GM19455 (cell line): ENCODE results near the gene RAB1B.
"Not testable (repeated sequence)": the region's sequence is repeated elsewhere in the genome, so short reads cannot be mapped to it uniquely, and the experiment has no call there.

ENCODE experiments used
- ATAC-seq: cut with Tn5 transposase; IDR thresholded peaks from one replicate; pipeline ENCODE4 v1.9.1; 2021; ENCODE audit not compliant: unreplicated experiment

The RAB1B gene

GRCh38 chr11:66266378-66267038 is 1.9 kb upstream of the RAB1B start:
- no peak for ATAC-seq

DNA sequence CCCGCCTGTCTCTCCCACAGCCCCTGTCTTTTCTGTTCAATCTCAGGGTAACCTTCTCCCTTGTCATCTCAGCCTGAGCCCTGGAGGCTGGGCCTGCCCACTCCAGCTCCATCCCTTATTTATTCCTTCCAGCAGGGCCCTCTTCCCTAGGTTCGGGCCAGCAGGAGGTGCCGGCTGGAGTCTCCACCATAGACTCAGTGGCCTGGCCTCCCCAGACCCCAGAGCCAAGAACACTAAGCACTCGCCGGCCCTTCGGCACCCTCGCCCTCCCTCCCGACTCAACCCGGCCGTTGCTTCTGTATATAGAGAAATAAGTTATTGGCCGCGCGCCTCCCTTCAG is 1.4 kb upstream of the RAB1B start:
- no peak for ATAC-seq

DNA sequence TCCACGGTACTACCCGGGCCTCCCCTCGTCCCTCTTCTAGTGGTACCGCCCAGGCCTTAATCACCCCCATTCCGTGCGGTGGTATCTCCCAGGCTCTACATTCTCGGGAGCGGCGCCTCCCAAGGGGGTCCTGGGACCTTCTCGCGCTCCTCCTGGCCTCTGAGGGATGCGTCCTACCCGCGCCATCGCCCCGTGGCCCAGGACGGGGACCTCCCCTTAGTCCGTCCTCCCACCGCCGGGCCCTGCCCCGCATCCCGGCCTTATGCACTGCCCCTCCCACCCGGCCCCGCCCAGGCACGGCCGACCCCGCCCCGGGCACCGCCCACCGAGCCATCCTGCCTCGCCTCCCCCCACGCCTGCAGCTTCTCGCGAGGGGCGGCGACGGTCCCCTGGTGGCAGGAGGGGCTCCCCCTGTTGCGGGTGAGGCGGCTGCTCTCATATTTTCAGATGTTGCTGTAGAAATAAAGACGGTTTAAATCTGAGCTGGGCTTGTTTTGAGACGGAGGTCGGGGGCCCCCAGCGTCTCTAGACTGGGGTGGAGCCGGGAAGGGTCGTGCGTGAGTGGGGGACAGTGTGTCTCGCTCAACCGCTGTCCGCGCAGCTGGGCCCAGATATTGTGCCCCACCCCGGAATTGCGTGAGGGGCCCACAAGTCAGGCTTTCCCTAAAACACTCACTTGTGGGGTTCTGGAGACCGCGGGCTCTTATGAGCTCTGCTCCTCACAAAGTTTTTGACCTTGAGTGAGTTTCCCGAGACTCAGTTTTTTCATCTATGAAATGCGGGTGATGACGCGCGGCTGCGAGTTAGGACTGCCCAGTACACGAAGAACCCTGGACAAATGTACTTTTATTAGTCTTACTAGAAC is 828 bp upstream of the RAB1B start:
- ATAC-seq, result peak; percentile 31

DNA sequence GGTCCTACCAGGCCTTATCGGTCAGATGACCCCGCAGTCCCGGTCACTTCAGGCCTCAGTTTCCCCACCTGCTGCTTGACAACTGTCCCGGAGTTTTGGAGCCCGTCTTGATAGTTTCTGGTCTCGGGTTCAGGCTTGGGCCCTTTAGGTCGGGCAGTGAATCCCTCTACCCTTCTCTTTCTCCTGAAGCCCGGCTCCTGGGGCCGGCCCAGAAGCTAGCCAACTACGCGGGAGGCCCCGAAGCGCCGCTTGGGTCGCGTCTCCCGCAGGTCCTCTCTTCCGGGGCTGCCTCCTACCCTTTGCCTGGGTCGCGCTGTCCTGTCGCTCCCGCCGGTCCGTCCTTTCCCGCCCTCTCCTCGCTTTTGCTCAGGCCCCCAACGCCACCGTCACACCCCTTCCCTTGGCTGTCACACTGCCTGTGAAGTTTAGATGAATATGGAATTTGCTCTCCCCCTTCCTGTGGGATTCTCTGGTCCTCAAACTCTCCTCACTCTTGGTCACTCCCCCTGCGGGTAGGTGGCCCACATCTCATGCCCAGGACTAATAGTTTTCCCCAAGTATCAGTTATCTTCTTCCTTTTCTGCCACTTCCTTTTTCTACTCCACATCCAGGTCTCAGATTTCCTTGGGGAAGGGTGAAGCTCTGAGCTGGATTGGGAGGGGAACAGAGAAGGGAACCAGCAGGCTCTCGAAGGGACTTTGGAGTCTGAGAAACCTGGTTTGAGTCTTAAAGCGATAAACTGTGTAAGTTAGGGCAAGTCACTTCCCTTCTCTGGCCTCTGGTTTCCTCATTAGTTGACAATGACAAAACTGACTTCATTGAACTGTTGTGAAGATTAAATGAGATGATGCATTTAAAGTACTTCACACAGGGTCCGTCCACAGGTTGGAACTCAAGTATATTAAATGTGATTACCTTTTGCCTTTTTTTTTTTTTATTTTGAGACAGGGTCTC is 790 bp downstream of the RAB1B start:
- no peak for ATAC-seq

GRCh38 chr11:66271816-66272215 is 3.4 kb downstream of the RAB1B start:
- no peak for ATAC-seq

DNA sequence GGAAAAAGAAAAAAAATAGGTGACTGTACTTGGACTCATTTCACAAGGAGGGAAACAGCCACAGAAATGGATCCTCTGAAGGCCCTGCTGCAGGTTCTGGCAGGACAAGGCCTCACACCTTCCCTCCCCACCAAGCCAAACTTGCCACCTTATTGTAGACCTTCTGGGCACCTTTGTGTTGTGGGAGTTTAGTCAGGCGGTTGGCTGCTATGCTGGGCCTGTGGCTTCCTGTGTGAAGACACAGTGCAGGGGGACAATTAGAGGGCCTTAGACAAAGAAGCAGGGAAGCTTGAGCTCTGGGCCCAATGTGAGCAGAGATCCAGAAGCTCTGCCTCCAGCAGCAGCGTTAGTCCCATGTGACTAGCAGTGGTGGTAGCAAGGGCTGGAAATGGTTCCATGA is 4.2 kb downstream of the RAB1B start:
- ATAC-seq, result no peak

- no peak for ATAC-seq
These were observed 5.8 kb downstream of the RAB1B start for GRCh38 chr11:66274219-66274618.

GRCh38 chr11:66275396-66275795 is 7.0 kb downstream of the RAB1B start:
- ATAC-seq, result no peak

- no peak for ATAC-seq
These were observed 7.7 kb downstream of the RAB1B start for GRCh38 chr11:66275984-66276612.

GRCh38 chr11:66276619-66277018 is 8.2 kb downstream of the RAB1B start:
- ATAC-seq, result not testable (repeated sequence)

- ATAC-seq, result not testable (repeated sequence)
These were observed 8.6 kb downstream of the RAB1B start for GRCh38 chr11:66277064-66277463.

- no peak for ATAC-seq
These were observed 9.3 kb downstream of the RAB1B start, which contains the start of gene CNIH2 for GRCh38 chr11:66277471-66278362. CNIH2 (plus strand) TSS chr11:66278175; CDS start chr11:66278457, 282 bp downstream.

- ATAC-seq, result no peak
These were observed 10.1 kb downstream of the RAB1B start for GRCh38 chr11:66278363-66279091.

DNA sequence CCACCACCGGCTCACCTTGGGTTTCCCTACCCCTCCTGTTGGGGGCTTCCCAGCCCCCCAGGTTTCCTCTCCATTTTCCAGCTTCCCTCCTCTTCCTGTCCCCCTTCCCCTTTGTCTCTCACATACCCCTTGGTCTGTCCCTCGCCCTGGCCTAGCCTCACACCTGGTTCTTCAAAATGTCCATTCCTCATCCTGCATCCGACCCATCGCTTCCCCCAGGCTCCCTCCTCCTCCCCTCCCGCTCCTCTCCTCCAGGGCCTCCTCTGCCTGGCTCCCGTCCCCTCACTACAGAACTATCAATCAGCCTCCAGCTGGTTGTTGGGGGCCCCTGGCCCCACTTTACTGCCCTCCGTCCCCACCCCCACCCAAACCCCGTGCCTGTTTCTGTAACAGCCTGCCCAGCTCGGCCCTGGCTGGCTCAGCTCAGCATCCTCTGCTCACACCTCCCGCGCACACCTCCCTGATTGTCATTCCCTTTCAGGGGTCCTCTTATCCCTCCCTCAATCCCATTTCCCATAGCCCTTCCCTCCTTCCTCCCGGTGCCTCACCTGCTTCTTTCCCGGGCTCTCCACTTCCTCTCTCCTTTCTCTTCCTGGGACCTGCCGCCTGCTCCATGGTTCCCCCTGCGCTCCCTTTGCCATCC is 10.8 kb downstream of the RAB1B start:
- ATAC-seq, result no peak

- no peak for ATAC-seq
These were observed 12.0 kb downstream of the RAB1B start for GRCh38 chr11:66280428-66280827.

DNA sequence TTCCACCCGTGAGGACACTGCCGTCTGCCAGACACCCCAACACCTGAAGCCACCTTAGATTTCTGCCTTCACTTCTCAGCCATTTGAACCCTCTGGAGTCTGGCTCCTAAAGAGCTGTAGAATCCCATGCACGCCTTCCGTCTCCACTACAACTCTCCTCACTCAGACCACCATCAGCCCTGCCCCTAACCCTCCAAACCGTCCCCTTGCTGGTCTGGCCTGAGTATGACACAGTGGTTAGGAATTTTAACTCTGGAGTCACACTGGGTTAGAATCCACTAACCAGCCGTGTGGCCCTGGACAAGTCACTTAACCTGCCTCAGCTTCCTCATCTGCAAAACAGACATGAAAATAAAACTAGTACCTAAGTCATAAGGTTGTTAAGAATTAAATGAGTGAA is 12.6 kb downstream of the RAB1B start:
- no peak for ATAC-seq

DNA sequence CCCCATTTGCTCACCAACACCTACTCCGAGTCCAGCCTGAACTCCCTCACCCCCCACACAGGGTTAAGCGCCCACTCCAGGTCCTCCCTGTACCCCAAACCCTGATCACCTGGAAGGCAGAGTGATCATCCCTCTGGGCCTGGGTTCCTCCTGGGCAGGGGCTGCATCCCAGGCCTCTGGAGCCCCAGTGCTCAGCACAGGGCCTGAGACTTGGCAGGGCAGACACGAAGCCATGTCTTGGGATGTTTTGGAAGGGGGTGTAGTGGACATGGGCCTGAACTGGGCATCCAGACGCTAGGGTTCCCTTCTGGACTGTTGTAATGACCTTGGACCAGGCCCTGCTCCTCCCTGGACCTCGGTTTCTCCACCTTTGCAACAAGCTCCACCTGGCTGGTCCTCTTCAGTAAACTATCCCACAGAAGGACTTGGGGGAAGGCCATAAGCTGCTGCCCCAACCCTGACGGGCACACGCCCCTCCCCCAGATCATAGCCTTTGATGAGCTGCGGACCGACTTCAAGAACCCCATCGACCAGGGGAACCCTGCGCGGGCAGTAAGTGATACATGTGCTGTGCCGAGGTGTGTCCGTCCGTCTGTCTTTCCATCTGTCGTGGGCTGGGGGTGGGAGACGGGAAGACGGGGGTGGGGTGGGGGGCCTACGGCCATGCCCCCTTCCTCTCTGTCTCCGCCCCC is 13.5 kb downstream of the RAB1B start:
- ATAC-seq, result no peak
